Sciatic nerve (tissue), 2 donors: ENCODE measurements around the gene CDKAL1. TPM values are rescaled to one million over a fixed set of nuclear protein-coding genes. Genes with fewer than 3 reads are reported as not detected.
"Not testable (repeated sequence)": the region's sequence is repeated elsewhere in the genome, so short reads cannot be mapped to it uniquely, and the experiment has no call there.

Experiments
- ATAC-seq: fragments of 200-7000 bp; cut with Tn5 transposase; one replicate; pipeline ENCODE4 v1.9.1; 2020; ENCODE audit warnings: mild to moderate bottlenecking, moderate library complexity
- DNase-seq: peaks from one replicate; pipeline ENCODE4 v3.0.0-alpha.2; 2020; ENCODE audit warnings: low spot score
- intact Hi-C: fragments of 100-400 bp; cut with DNase I; formaldehyde crosslinking; loops from one replicate; pipeline ENCODE4 v1.14.2; 2022
- total RNA-seq: library from RNA; stranded (reverse); fragmentation: NEBNext Ultra II Directional; extraction: Animal tissue kit (Norgen Biotek cat#: 25700); gene quantifications from one replicate; pipeline ENCODE4 v1.2.1, GENCODE V29; 2021
- donor health status: DM: no; HTN: no; CAD: no.
- donor health status: DM: no; HTN: no; CAD: no.

Gene CDKAL1
- total RNA-seq, 1 donor from 2014 or later = 20.5 TPM

- intact Hi-C loops = no loop called here
- no peak for ATAC-seq
- no peak for DNase-seq
Observed at GRCh38 chr6:21238208-21238607, 704.0 kb downstream of the CDKAL1 start.

- intact Hi-C loops = no loop called here
- ATAC-seq = no peak
- DNase-seq = no peak
Observed at GRCh38 chr6:21240709-21241108, 706.5 kb downstream of the CDKAL1 start.

- ATAC-seq (no peak), DNase-seq (no peak)
- intact Hi-C loops = no loop called here
Observed at GRCh38 chr6:21241231-21242130, 707.2 kb downstream of the CDKAL1 start.

GRCh38 chr6:21244897-21245470 is 710.7 kb downstream of the CDKAL1 start:
- no peak for ATAC-seq
- intact Hi-C loops = no loop called here
- DNase-seq = no peak

- intact Hi-C loops = no loop called here
- ATAC-seq = no peak
- DNase-seq = no peak
Observed at GRCh38 chr6:21245488-21245887, 711.2 kb downstream of the CDKAL1 start.

- no peak for DNase-seq
- intact Hi-C loops = no loop called here
- no peak for ATAC-seq
Observed at GRCh38 chr6:21246075-21246474, 711.8 kb downstream of the CDKAL1 start.

- ATAC-seq, intact Hi-C loops: not testable (repeated sequence)
Observed at GRCh38 chr6:21254460-21254859, 720.2 kb downstream of the CDKAL1 start.

GRCh38 chr6:21256197-21256596 is 721.9 kb downstream of the CDKAL1 start:
- intact Hi-C loops = no loop called here
- no peak for ATAC-seq
- DNase-seq = no peak

More at GRCh38 chr6:21254460-21254859, 720.2 kb downstream of the CDKAL1 start:
- DNase-seq = not testable (repeated sequence)

GRCh38 chr6:21257125-21257524 is 722.9 kb downstream of the CDKAL1 start:
- no peak for ATAC-seq
- intact Hi-C loops = no loop called here
- no peak for DNase-seq

- intact Hi-C loops = no loop called here
- no peak for ATAC-seq
- no peak for DNase-seq
Observed at GRCh38 chr6:21258665-21259064, 724.4 kb downstream of the CDKAL1 start.

- no peak for ATAC-seq
- DNase-seq = no peak
- intact Hi-C loops = no loop called here
Observed at GRCh38 chr6:21259660-21260059, 725.4 kb downstream of the CDKAL1 start.

GRCh38 chr6:21262504-21262903 is 728.2 kb downstream of the CDKAL1 start:
- ATAC-seq = no peak
- DNase-seq = no peak
- intact Hi-C loops = no loop called here

- ATAC-seq (no peak), DNase-seq (no peak)
- intact Hi-C loops = no loop called here
Observed at GRCh38 chr6:21263531-21264287, 729.5 kb downstream of the CDKAL1 start.

GRCh38 chr6:21264288-21265033 is 730.2 kb downstream of the CDKAL1 start:
- DNase-seq (no peak), ATAC-seq (no peak)
- intact Hi-C loops = no loop called here

GRCh38 chr6:21265034-21265729 is 730.9 kb downstream of the CDKAL1 start:
- ATAC-seq = no peak
- intact Hi-C loops = no loop called here
- DNase-seq = no peak

GRCh38 chr6:21265730-21266044 is 731.4 kb downstream of the CDKAL1 start:
- no peak for ATAC-seq
- intact Hi-C loops = no loop called here
- no peak for DNase-seq

- no peak for ATAC-seq
- DNase-seq = no peak
- intact Hi-C loops = no loop called here
Observed at GRCh38 chr6:21270636-21271201, 736.5 kb downstream of the CDKAL1 start.

- DNase-seq = no peak
- no peak for ATAC-seq
- intact Hi-C loops = no loop called here
Observed at GRCh38 chr6:21271428-21272155, 737.3 kb downstream of the CDKAL1 start.
